D341Med (cell line): ENCODE results near the gene ZCCHC2.
A peak's percentile ranks its signal among the peaks of the same experiment; 100 is the strongest.

ENCODE experiments used
- DNase-seq: peaks from one replicate; pipeline ENCODE4 v3.0.0; 2012; ENCODE audit warnings: low spot score

The ZCCHC2 gene

GRCh38 chr18:62522504-62523254 is at the start of gene ZCCHC2:
TSS of gene ZCCHC2 (plus strand) at chr18:62523025. CDS start at chr18:62523425, 400 bp downstream.
- peak; percentile 98 for DNase-seq

- DNase-seq = no peak
These were observed 43.3 kb upstream of the ZCCHC2 start for GRCh38 chr18:62479574-62479973.

GRCh38 chr18:62480927-62481326 is 41.9 kb upstream of the ZCCHC2 start:
- DNase-seq = no peak

- no peak for DNase-seq
These were observed 37.9 kb upstream of the ZCCHC2 start for GRCh38 chr18:62484941-62485340.

GRCh38 chr18:62485684-62486083 is 37.1 kb upstream of the ZCCHC2 start:
- no peak for DNase-seq

GRCh38 chr18:62486290-62486964 is 36.4 kb upstream of the ZCCHC2 start:
- no peak for DNase-seq

- no peak for DNase-seq
These were observed 35.7 kb upstream of the ZCCHC2 start for GRCh38 chr18:62487161-62487560.

GRCh38 chr18:62490967-62491695 is 31.7 kb upstream of the ZCCHC2 start:
- no peak for DNase-seq

- DNase-seq = no peak
These were observed 29.6 kb upstream of the ZCCHC2 start for GRCh38 chr18:62493033-62493862.

- no peak for DNase-seq
These were observed 28.1 kb upstream of the ZCCHC2 start for GRCh38 chr18:62494764-62495163.

GRCh38 chr18:62496262-62496661 is 26.6 kb upstream of the ZCCHC2 start:
- no peak for DNase-seq

GRCh38 chr18:62497190-62497772 is 25.5 kb upstream of the ZCCHC2 start:
- no peak for DNase-seq

GRCh38 chr18:62498616-62499262 is 24.1 kb upstream of the ZCCHC2 start:
- DNase-seq = no peak

- DNase-seq = no peak
These were observed 23.6 kb upstream of the ZCCHC2 start for GRCh38 chr18:62499263-62499650.

GRCh38 chr18:62500174-62500573 is 22.7 kb upstream of the ZCCHC2 start:
- DNase-seq = no peak

GRCh38 chr18:62500966-62501591 is 21.7 kb upstream of the ZCCHC2 start:
- no peak for DNase-seq

GRCh38 chr18:62505669-62506494 is 16.9 kb upstream of the ZCCHC2 start:
- DNase-seq = no peak

GRCh38 chr18:62506495-62507143 is 16.2 kb upstream of the ZCCHC2 start:
- no peak for DNase-seq

GRCh38 chr18:62509779-62510178 is 13.0 kb upstream of the ZCCHC2 start:
- DNase-seq = no peak
